Measurements from ENCODE around the gene KLK8.

KLK8 gene

DNA sequence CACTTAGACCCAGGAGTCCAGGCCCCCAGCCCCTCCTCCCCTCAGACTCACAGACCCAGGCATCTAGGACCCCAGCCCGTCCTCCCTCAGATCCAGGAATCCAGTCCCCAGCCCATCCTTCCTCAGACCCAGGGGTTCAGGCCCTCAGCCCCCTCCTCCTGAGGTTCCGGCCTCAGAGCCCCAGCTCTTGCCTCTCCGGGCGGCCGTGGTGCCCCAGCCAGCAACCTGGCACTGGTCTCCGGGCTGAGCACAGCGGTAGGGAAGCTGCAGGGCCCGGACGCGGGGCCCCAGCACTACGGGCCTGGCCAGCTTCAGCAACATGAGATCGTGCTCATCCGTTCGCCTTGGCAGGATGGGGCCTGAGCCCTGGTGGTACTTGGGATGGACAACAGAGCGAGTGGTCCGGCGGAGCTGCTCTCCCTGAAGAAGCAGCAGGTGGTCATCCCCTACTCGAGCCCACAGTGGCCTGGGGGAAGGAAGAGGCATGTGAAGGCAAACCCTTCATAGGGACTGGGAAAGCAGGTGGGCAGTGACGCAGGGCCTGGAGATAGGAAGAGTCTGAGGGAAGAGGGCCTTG is 14.4 kb upstream of the KLK8 start:
- POLR2A ChIA-PET, result no interaction called here

DNA sequence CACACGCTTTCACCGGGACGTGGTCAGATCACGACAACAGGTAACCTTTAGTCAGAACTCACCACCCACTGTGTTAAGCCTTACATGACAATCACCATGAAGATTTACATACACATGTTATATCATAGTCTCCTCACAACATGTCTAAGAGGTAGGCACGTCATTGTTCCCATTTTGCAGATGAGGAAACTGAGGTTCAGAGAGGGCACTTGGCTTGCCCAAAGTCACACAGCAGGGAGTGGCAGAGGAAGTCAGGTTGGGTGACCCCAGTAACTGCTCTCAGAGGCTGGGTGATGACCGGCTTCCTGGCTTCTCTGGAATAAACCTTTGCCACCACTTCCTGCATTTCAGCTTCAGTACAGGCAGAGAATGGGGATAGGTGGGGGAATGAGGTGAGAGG is 12.8 kb upstream of the KLK8 start:
- ChIA-PET POLR2A (no interaction called here), CTCF (interaction anchor here (0.7 kb wide), 1 partner anchor 233 kb away, joined by 5 read pairs; no protein-coding TSS in a partner anchor)
- no peaks in the 10 kb centered on the region; the same call in 1 of the 2 replicates for H3K4me1 ChIP-seq (ENCODE audit: control insufficient read depth, insufficient read depth, low read length)
- H3K9me3 ChIP-seq (ENCODE audit: control insufficient read depth, insufficient read depth, low read depth, low read length), result no peaks in the 10 kb centered on the region
- TF ChIP-seq ZNF530 (tag by site-specific recombination; IDR thresholded peaks at IDR 0.05; ENCODE audit: low read depth) (no peak), ZNF423 (tag by site-specific recombination; IDR thresholded peaks at IDR 0.05) (no peak), ZBTB7A (tag by site-specific recombination; IDR thresholded peaks at IDR 0.05; ENCODE audit: low read depth) (no peak), ZNF529 (tag by site-specific recombination; IDR thresholded peaks at IDR 0.05; ENCODE audit: insufficient replicate concordance) (no peak), SCRT1 (tag by site-specific recombination; IDR thresholded peaks at IDR 0.05; ENCODE audit: borderline replicate concordance) (no peak), ZNF596 (tag by site-specific recombination; IDR thresholded peaks at IDR 0.05) (no peak), ZNF133 (tag by site-specific recombination; IDR thresholded peaks at IDR 0.05) (no peak), EGR2 (tag by site-specific recombination; IDR thresholded peaks at IDR 0.05; ENCODE audit: low read depth) (no peak), RBAK (tag by site-specific recombination; IDR thresholded peaks at IDR 0.05) (no peak), ZNF660 (tag by site-specific recombination; IDR thresholded peaks at IDR 0.05) (no peak), ZNF223 (tag by site-specific recombination; IDR thresholded peaks at IDR 0.05) (no peak)
- no peak overlapping the region for H3K4me3 ChIP-seq (ENCODE audit: low read depth, low read length)
- no peaks in the 10 kb centered on the region for H3K36me3 ChIP-seq (ENCODE audit: control insufficient read depth in 2 of 2, insufficient read depth in 1 of 2, low read length in 2 of 2)
- H3K27ac ChIP-seq (ENCODE audit: extremely low read depth, low read depth, low read length), result no peak overlapping the region

More for the DNA sequence above, 14.4 kb upstream of the KLK8 start:
- no peaks in the 10 kb centered on the region; the same call in 1 of the 2 replicates for H3K4me1 ChIP-seq (ENCODE audit: control insufficient read depth, insufficient read depth, low read length)
- no peak overlapping the region for H3K4me3 ChIP-seq (ENCODE audit: low read depth, low read length)
- CTCF ChIA-PET, result interaction anchor here (0.6 to 8.5 kb wide), 13 partner anchors 9 to 498 kb away, joined by 3 to 177 read pairs (median 6); partner anchors contain the start of gene KLK11
- H3K27ac ChIP-seq (ENCODE audit: extremely low read depth, low read depth, low read length), result no peak overlapping the region
- H3K36me3 ChIP-seq (ENCODE audit: control insufficient read depth in 2 of 2, insufficient read depth in 1 of 2, low read length in 2 of 2), result no peaks in the 10 kb centered on the region
- TF ChIP-seq ZNF23 (tag by site-specific recombination; IDR thresholded peaks at IDR 0.05; ENCODE audit: borderline replicate concordance) (no peak), ZSCAN23 (tag by site-specific recombination; IDR thresholded peaks at IDR 0.05) (no peak), ZNF510 (tag by site-specific recombination; IDR thresholded peaks at IDR 0.05; ENCODE audit: insufficient replicate concordance) (no peak), ZNF266 (tag by site-specific recombination; IDR thresholded peaks at IDR 0.05; ENCODE audit: low read depth) (no peak), ZNF366 (tag by site-specific recombination; conservative IDR thresholded peaks at IDR 0.05) (no peak), ZFP69B (tag by site-specific recombination; IDR thresholded peaks at IDR 0.05) (no peak), ZNF600 (tag by site-specific recombination; IDR thresholded peaks at IDR 0.05) (no peak), ZNF202 (tag by site-specific recombination; IDR thresholded peaks at IDR 0.05; ENCODE audit: borderline replicate concordance) (no peak), ZNF791 (tag by site-specific recombination; IDR thresholded peaks at IDR 0.05) (no peak), ZBTB48 (tag by site-specific recombination; IDR thresholded peaks at IDR 0.05) (no peak), ZNF184 (tag by site-specific recombination; IDR thresholded peaks at IDR 0.05) (no peak), ZNF223 (tag by site-specific recombination; IDR thresholded peaks at IDR 0.05) (no peak), ZNF514 (tag by site-specific recombination; IDR thresholded peaks at IDR 0.05) (no peak)
- TF ChIP-seq, protein P1, sequence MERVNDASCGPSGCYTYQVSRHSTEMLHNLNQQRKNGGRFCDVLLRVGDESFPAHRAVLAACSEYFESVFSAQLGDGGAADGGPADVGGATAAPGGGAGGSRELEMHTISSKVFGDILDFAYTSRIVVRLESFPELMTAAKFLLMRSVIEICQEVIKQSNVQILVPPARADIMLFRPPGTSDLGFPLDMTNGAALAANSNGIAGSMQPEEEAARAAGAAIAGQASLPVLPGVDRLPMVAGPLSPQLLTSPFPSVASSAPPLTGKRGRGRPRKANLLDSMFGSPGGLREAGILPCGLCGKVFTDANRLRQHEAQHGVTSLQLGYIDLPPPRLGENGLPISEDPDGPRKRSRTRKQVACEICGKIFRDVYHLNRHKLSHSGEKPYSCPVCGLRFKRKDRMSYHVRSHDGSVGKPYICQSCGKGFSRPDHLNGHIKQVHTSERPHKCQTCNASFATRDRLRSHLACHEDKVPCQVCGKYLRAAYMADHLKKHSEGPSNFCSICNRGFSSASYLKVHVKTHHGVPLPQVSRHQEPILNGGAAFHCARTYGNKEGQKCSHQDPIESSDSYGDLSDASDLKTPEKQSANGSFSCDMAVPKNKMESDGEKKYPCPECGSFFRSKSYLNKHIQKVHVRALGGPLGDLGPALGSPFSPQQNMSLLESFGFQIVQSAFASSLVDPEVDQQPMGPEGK (tag by site-specific recombination; IDR thresholded peaks at IDR 0.05), result no peak
- TF ChIP-seq, protein P2, sequence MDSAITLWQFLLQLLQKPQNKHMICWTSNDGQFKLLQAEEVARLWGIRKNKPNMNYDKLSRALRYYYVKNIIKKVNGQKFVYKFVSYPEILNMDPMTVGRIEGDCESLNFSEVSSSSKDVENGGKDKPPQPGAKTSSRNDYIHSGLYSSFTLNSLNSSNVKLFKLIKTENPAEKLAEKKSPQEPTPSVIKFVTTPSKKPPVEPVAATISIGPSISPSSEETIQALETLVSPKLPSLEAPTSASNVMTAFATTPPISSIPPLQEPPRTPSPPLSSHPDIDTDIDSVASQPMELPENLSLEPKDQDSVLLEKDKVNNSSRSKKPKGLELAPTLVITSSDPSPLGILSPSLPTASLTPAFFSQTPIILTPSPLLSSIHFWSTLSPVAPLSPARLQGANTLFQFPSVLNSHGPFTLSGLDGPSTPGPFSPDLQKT (IDR thresholded peaks at IDR 0.05; ENCODE audit: borderline replicate concordance, low read depth, low read length), result no peak
- TF ChIP-seq, protein P3, sequence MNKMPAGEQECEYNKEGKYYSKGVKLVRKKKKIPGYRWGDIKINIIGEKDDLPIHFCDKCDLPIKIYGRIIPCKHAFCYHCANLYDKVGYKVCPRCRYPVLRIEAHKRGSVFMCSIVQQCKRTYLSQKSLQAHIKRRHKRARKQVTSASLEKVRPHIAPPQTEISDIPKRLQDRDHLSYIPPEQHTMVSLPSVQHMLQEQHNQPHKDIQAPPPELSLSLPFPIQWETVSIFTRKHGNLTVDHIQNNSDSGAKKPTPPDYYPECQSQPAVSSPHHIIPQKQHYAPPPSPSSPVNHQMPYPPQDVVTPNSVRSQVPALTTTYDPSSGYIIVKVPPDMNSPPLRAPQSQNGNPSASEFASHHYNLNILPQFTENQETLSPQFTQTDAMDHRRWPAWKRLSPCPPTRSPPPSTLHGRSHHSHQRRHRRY (tag by site-specific recombination; IDR thresholded peaks at IDR 0.05), result no peak
- no peaks in the 10 kb centered on the region for H3K9me3 ChIP-seq (ENCODE audit: control insufficient read depth, insufficient read depth, low read depth, low read length)

Measured in HEK293 (cell line).